ENCODE results near the gene AEBP1.

DNA sequence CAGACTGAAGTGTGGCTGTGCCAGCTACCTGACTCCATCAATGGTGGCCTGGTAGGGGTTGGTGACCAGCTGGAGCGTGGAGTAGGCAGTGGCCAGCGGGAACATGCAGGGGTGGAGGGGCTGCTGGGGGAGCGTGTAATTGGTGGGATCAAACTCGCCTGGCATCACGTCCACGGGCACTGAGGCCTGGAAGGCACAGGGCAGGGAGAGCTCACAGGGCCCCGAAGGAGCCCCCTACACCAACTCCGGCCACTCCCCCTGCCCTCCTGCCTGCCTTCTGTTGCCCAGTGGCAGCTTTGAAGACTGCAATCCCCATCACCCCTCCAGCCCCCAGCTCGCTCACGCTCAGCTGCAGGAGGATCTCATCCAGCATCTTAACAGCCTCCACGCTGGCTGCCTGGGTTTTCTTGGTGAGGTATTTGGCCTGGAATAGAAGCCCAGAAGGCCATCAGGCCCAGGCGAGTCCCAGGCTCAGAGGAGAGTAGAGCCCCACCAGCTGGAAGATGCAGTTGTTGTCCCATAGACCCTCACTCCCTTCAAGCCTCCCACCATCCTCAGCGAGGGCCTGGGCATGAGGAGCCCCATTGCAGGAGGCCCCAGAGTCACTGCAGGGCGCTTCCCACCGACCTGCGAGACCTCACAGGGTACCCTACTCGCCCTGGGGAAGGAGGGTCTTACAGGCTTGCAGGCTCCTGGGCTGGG is 12.1 kb downstream of the AEBP1 start:
- TF ChIP-seq TBL1XR1 (IDR thresholded peaks at IDR 0.05; ENCODE audit: low read length in 2 of 2) (no peak), CTCF (IDR thresholded peaks at IDR 0.05 in 2 of 3, conservative IDR thresholded peaks at IDR 0.05 in 1 of 3; ENCODE audit: insufficient read depth in 2 of 3, low read depth in 1 of 3, low read length in 3 of 3) (no peak), MAZ (CRISPR knock-in tag; conservative IDR thresholded peaks at IDR 0.05 in 1 of 2, IDR thresholded peaks at IDR 0.05 in 1 of 2) (no peak), ARNT (IDR thresholded peaks at IDR 0.05) (no peak), GATAD2A (IDR thresholded peaks at IDR 0.05) (no peak), NFE2L1 (tag; IDR thresholded peaks at IDR 0.05; ENCODE audit: borderline replicate concordance, low read depth) (no peak), ZNF121 (CRISPR knock-in tag; conservative IDR thresholded peaks at IDR 0.05) (no peak), EZH2 (IDR thresholded peaks at IDR 0.05; ENCODE audit: borderline replicate concordance, low read depth, low read length) (no peak), HDAC2 (IDR thresholded peaks at IDR 0.05) (no peak), TEAD2 (tag; IDR thresholded peaks at IDR 0.05) (no peak), NFE2 (IDR thresholded peaks at IDR 0.05; ENCODE audit: low read depth) (no peak)
- TF ChIP-seq, protein P1, sequence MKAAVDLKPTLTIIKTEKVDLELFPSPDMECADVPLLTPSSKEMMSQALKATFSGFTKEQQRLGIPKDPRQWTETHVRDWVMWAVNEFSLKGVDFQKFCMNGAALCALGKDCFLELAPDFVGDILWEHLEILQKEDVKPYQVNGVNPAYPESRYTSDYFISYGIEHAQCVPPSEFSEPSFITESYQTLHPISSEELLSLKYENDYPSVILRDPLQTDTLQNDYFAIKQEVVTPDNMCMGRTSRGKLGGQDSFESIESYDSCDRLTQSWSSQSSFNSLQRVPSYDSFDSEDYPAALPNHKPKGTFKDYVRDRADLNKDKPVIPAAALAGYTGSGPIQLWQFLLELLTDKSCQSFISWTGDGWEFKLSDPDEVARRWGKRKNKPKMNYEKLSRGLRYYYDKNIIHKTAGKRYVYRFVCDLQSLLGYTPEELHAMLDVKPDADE (conservative IDR thresholded peaks at IDR 0.05; ENCODE audit: control insufficient read depth, low read depth, low read length) = no peak
- TF ChIP-seq, protein P2, sequence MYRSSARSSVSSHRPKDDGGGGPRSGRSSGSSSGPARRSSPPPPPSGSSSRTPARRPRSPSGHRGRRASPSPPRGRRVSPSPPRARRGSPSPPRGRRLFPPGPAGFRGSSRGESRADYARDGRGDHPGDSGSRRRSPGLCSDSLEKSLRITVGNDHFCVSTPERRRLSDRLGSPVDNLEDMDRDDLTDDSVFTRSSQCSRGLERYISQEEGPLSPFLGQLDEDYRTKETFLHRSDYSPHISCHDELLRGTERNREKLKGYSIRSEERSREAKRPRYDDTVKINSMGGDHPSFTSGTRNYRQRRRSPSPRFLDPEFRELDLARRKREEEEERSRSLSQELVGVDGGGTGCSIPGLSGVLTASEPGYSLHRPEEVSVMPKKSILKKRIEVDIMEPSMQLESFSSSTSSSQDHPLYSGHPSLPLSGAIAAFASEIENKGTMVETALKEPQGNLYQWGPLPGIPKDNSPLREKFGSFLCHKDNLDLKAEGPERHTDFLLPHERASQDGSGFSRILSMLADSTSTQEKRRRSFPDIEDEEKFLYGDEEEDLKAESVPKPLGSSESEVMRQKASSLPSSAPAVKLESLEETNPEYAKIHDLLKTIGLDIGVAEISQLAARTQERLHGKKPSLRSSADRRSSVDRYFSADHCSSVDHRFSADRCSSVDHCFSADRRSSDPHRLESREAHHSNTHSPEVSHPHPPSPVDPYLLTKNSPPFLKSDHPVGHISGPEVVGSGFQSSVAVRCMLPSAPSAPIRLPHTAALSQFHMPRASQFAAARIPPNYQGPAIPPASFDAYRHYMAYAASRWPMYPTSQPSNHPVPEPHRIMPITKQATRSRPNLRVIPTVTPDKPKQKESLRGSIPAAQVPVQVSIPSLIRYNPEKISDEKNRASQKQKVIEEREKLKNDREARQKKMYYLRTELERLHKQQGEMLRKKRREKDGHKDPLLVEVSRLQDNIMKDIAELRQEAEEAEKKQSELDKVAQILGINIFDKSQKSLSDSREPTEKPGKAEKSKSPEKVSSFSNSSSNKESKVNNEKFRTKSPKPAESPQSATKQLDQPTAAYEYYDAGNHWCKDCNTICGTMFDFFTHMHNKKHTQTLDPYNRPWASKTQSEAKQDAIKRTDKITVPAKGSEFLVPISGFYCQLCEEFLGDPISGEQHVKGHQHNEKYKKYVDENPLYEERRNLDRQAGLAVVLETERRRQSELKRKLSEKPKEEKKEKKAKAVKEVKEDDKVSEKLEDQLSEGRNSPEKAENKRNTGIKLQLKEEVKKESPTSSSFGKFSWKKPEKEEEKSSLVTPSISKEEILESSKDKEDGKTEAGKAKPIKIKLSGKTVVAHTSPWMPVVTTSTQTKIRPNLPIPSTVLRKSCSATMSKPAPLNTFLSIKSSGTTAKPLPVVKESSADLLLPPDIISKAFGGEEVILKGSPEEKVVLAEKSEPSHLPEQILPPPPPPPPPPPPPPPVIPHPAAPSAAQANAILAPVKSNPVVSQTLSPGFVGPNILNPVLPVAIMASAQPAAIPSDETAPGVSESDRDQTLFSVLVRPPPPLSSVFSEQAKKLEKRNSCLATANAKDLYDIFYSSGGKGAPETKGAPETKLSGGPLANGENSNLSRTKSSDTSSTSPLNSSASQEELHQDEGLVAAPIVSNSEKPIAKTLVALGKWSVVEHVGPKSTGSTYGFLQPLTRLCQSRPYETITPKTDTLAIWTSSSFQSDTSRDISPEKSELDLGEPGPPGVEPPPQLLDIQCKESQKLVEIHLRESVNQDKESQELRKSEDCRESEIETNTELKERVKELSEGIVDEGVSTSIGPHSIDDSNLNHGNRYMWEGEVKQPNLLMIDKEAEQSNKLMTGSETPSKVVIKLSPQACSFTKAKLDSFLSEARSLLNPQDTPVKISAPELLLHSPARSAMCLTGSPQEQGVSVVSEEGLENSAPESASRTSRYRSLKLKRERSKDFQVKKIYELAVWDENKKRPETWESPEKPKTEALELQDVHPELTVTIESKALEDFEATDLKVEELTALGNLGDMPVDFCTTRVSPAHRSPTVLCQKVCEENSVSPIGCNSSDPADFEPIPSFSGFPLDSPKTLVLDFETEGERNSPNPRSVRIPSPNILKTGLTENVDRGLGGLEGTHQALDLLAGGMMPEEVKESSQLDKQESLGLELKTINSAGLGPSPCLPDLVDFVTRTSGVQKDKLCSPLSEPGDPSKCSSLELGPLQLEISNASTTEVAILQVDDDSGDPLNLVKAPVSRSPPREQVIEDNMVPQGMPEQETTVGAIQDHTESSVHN (IDR thresholded peaks at IDR 0.05; ENCODE audit: borderline replicate concordance in 1 of 2, low read depth in 1 of 2) = no peak
